Inflammatory macrophage (primary cell): ENCODE measurements around the gene GTF2H4.
A peak's percentile ranks its signal among the peaks of the same experiment; 100 is the strongest.
"Not testable (repeated sequence)": the region's sequence is repeated elsewhere in the genome, so short reads cannot be mapped to it uniquely, and the experiment has no call there.

Experiments
- DNase-seq, 2 donors: peaks; one replicate each; pipeline ENCODE4 v3.0.0-alpha.2; 2020 to 2022
- total RNA-seq, 18 experiments: gene quantifications; one replicate each; lab custom pipeline; 2026; ENCODE audit warnings: mixed read lengths in 6 of 18, inconsistent platforms in 2 of 18; lab: John Stamatoyannopoulos, UW

GTF2H4 gene
- total RNA-seq = 0 to 0.32 (median 0) reads per million in 18 experiments

- peak; percentile 99 to 100 for DNase-seq
Observed at GRCh38 chr6:30907758-30908591, at the start of gene GTF2H4. GTF2H4 (plus strand) TSS chr6:30908207.

GRCh38 chr6:30859726-30860125 is 48.3 kb upstream of the GTF2H4 start:
- not testable (repeated sequence) for DNase-seq

GRCh38 chr6:30861257-30862048 is 46.6 kb upstream of the GTF2H4 start:
- DNase-seq = no peak

- no peak for DNase-seq
Observed at GRCh38 chr6:30862156-30862875, 45.7 kb upstream of the GTF2H4 start.

- DNase-seq = no peak
Observed at GRCh38 chr6:30864325-30864724, 43.7 kb upstream of the GTF2H4 start.

GRCh38 chr6:30869241-30869749 is 38.7 kb upstream of the GTF2H4 start:
- not testable (repeated sequence) for DNase-seq

- no peak for DNase-seq
Observed at GRCh38 chr6:30870546-30870945, 37.5 kb upstream of the GTF2H4 start.

GRCh38 chr6:30871592-30872183 is 36.3 kb upstream of the GTF2H4 start:
- DNase-seq = no peak

GRCh38 chr6:30873137-30873640 is 34.8 kb upstream of the GTF2H4 start:
- no peak for DNase-seq

- DNase-seq = not testable (repeated sequence)
Observed at GRCh38 chr6:30873795-30874194, 34.2 kb upstream of the GTF2H4 start.

- DNase-seq = no peak
Observed at GRCh38 chr6:30875244-30876038, 32.6 kb upstream of the GTF2H4 start.

GRCh38 chr6:30876039-30876730 is 31.8 kb upstream of the GTF2H4 start:
- no peak for DNase-seq

- DNase-seq = peak; percentile 81 to 86
Observed at GRCh38 chr6:30877419-30878262, 30.4 kb upstream of the GTF2H4 start.

GRCh38 chr6:30879684-30880427 is 28.2 kb upstream of the GTF2H4 start:
- no peak for DNase-seq

- DNase-seq = no peak
Observed at GRCh38 chr6:30880698-30881252, 27.2 kb upstream of the GTF2H4 start.

GRCh38 chr6:30881392-30882203 is 26.4 kb upstream of the GTF2H4 start:
- DNase-seq = no peak

GRCh38 chr6:30882204-30882758 is 25.7 kb upstream of the GTF2H4 start:
- no peak for DNase-seq
